Mesothelial cell of epicardium (in vitro differentiated cells): ENCODE data around the gene LUC7L3. TPM values are rescaled to one million over a fixed set of nuclear protein-coding genes. Genes with fewer than 3 reads are reported as not detected.
A peak's percentile ranks its signal among the peaks of the same experiment; 100 is the strongest.
"Not testable (repeated sequence)": the region's sequence is repeated elsewhere in the genome, so short reads cannot be mapped to it uniquely, and the experiment has no call there.

Experiments used
- DNase-seq, 2 experiments: peaks; one replicate each; pipeline ENCODE4 v3.0.0; 2021; ENCODE audit warnings: low spot score in 2 of 2; ENCODE audit not compliant: unreplicated experiment in 2 of 2
- H3K27ac Mint-ChIP-seq: 2 replicates; pipeline ENCODE4 v1.8.0; 2021; ENCODE audit warnings: mixed read lengths
- H3K27me3 Mint-ChIP-seq: 2 replicates; pipeline ENCODE4 v1.8.0; 2021; ENCODE audit warnings: low read depth, mixed read lengths
- H3K36me3 Mint-ChIP-seq: 2 replicates; pipeline ENCODE4 v1.8.0; 2021; ENCODE audit warnings: mixed read lengths
- H3K4me1 Mint-ChIP-seq: 2 replicates; pipeline ENCODE4 v1.8.0; 2021; ENCODE audit warnings: mixed read lengths
- H3K4me3 Mint-ChIP-seq: 2 replicates; pipeline ENCODE4 v1.8.0; 2021; ENCODE audit warnings: mild to moderate bottlenecking, moderate library complexity, mixed read lengths
- H3K9me3 Mint-ChIP-seq: 2 replicates; pipeline ENCODE4 v1.8.0; 2021; ENCODE audit warnings: mixed read lengths
- CTCF ChIP-seq: fragments of 200-600 bp; sonication (generic); IDR thresholded peaks from one replicate; pipeline ENCODE4 v1.5.0; 2021; ENCODE audit warnings: antibody characterized with exemption; ENCODE audit not compliant: unreplicated experiment
- total RNA-seq: library from RNA; stranded (reverse); gene quantifications from 3 replicates; pipeline ENCODE4 v1.2.1, GENCODE V29; 2021

The LUC7L3 gene
- total RNA-seq, 1 donor from 2014 or later: 261 TPM

DNA sequence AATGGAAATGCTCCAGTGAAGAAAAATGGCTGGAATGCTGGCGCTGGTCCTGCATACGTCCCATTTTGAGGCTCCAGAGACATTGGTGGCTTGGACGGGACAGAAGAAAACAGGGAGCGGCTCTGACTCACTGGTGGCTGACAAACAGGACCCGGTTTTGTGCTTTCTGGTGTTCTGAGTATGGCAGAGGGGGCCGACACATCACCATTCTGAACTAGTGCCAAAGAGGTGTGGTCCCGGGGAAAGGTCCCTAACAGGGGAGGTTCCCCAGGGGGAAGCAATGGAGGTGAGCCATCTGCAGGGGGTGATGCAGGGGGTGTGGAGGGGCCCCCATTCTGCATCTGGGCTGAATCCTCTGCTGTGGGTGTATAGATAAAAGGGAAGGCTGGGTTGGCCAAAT is 20.0 kb upstream of the LUC7L3 start:
- Mint-ChIP-seq H3K9me3 (no peaks in the 10 kb centered on the region), H3K4me1 (peaks cover 17% of the 10 kb centered on the region), H3K4me3 (no peak overlapping the region), H3K36me3 (peaks cover 44% of the 10 kb centered on the region), H3K27me3 (no peaks in the 10 kb centered on the region), H3K27ac (no peak overlapping the region)
- DNase-seq: no peak
- no peak for TF ChIP-seq CTCF

DNA sequence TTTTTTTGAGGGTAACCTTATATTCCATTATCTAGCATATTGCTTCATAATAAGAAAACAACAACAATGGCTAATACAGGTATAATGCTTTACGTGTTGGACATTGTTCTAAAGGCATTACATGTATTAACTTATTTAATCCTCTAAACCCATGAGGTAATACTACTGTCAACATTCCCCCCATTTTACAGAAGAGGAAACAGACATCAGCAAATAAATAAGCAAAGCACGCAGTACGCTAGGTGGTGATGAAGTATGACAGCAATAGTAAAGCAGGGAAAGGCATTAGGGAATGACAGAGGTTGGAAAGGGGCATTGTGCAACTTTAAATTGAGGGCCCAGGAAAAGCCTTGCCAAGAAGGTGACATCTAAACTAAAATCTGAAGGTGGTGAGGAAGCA is 16.2 kb upstream of the LUC7L3 start:
- H3K4me3 Mint-ChIP-seq: no peak overlapping the region
- H3K27me3 Mint-ChIP-seq: no peaks in the 10 kb centered on the region
- peaks cover 24% of the 10 kb centered on the region for H3K36me3 Mint-ChIP-seq
- H3K9me3 Mint-ChIP-seq: no peaks in the 10 kb centered on the region
- TF ChIP-seq CTCF: no peak
- no peak overlapping the region for H3K27ac Mint-ChIP-seq
- no peak for DNase-seq
- peaks cover 25% of the 10 kb centered on the region for H3K4me1 Mint-ChIP-seq

DNA sequence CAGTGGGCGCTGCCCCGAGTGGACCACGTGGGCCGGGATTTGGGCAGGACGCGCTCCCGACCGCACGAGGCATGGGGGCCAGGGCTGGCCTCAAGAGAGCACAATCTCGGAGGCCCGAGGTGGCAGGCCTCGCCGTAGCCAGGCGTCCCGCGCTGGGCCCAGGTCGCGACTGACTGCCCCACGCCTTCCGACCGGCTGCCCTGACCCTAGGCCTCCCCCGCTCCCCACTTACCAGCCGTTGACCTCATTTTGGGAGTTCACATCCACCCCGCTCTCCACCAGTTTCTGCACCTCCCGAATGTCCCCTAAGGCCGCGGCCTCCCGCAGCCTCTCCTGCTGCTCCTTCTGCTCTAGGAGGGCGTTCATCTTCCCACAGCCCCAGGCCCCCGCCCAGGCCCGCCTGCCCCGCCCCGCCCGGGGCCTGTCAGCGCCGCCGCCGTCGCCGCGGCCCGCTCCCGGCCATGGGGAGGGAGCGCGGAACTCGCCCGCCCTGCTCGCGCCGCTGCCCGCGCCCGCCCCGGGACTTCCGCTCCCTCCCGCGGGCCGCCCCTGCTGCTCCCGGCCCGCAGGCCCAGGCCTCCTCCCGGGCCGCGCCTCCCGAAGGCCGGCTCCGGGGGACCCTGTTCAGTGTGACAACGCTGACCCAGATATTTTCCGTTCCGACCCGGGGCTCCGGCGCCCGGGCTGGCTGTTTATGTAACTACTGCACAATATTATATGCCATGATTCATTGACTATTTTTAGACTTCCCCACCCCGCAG is 11.9 kb upstream of the LUC7L3 start, which contains the start of gene ANKRD40:
ANKRD40 (minus strand) TSS at position 626 of the 761 bp plus-strand sequence; CDS start at position 366, 260 bp downstream.
- Mint-ChIP-seq H3K4me3 (peak within 1 kb of the TSS; percentile 91), H3K27ac (peak within 1 kb of the TSS; percentile 98), H3K36me3 (peaks cover 10% of the 10 kb centered on the region), H3K9me3 (no peaks in the 10 kb centered on the region), H3K4me1 (peaks cover 31% of the 10 kb centered on the region), H3K27me3 (no peaks in the 10 kb centered on the region)
- peak; percentile 51 to 83 for DNase-seq
- no peak for TF ChIP-seq CTCF

GRCh38 chr17:50708050-50709000 is 11.1 kb upstream of the LUC7L3 start:
- Mint-ChIP-seq H3K9me3 (no peaks in the 10 kb centered on the region), H3K36me3 (peaks cover 9% of the 10 kb centered on the region)
- DNase-seq: no peak

GRCh38 chr17:50709053-50709452 is 10.3 kb upstream of the LUC7L3 start:
- Mint-ChIP-seq H3K4me1 (peaks cover 23% of the 10 kb centered on the region), H3K27ac (peak overlapping the region; percentile 98)
- not testable (repeated sequence) for DNase-seq, H3K4me3 Mint-ChIP-seq, H3K9me3 Mint-ChIP-seq, H3K36me3 Mint-ChIP-seq, H3K27me3 Mint-ChIP-seq

More at GRCh38 chr17:50708050-50709000, 11.1 kb upstream of the LUC7L3 start:
- no peak for TF ChIP-seq CTCF
- peak overlapping the region; percentile 98 for H3K27ac Mint-ChIP-seq
- no peaks in the 10 kb centered on the region for H3K27me3 Mint-ChIP-seq
- peaks cover 29% of the 10 kb centered on the region for H3K4me1 Mint-ChIP-seq
- H3K4me3 Mint-ChIP-seq: peak overlapping the region; percentile 91
